BLaER1 treated with 17β-estradiol and CSF1 and Interleukin-3, amounts not matched to agents 10 nM and 100 nM (cell line): ENCODE data around the gene INS.

Experiments used
- H3K27ac ChIP-seq, 11 experiments: shearing (Covaris generic); formaldehyde crosslinking; 2 replicates each; pipeline ENCODE4 v1.8.1; 2022
- H3K27me3 ChIP-seq, 11 experiments: shearing (Covaris generic); formaldehyde crosslinking; 2 replicates each; pipeline ENCODE4 v1.8.1; 2022
- H3K36me3 ChIP-seq, 11 experiments: shearing (Covaris generic); formaldehyde crosslinking; 2 replicates each; pipeline ENCODE4 v1.8.1; 2022
- H3K4me1 ChIP-seq, 10 experiments: shearing (Covaris generic); formaldehyde crosslinking; 2 replicates each; pipeline ENCODE4 v1.8.1; 2022
- H3K4me2 ChIP-seq, 11 experiments: shearing (Covaris generic); formaldehyde crosslinking; 2 replicates each; pipeline ENCODE4 v1.8.1; 2022
- H3K4me3 ChIP-seq, 10 experiments: shearing (Covaris generic); formaldehyde crosslinking; 2 replicates each; pipeline ENCODE4 v1.8.1; 2022
- H3K9ac ChIP-seq, 11 experiments: shearing (Covaris generic); formaldehyde crosslinking; 2 replicates each; pipeline ENCODE4 v1.8.1; 2022
- H3K9me3 ChIP-seq, 11 experiments: shearing (Covaris generic); formaldehyde crosslinking; replicated peaks in 1 of 11; 2 replicates each; pipeline ENCODE4 v1.8.1; 2022
- H4K20me1 ChIP-seq, 11 experiments: shearing (Covaris generic); formaldehyde crosslinking; 2 replicates each; pipeline ENCODE4 v1.8.1; 2022
- Cebpa-rat ChIP-seq, 11 experiments: shearing (Covaris generic); IDR thresholded peaks; 2 replicates each; pipeline ENCODE4 v1.8.1; 2022

INS gene

DNA sequence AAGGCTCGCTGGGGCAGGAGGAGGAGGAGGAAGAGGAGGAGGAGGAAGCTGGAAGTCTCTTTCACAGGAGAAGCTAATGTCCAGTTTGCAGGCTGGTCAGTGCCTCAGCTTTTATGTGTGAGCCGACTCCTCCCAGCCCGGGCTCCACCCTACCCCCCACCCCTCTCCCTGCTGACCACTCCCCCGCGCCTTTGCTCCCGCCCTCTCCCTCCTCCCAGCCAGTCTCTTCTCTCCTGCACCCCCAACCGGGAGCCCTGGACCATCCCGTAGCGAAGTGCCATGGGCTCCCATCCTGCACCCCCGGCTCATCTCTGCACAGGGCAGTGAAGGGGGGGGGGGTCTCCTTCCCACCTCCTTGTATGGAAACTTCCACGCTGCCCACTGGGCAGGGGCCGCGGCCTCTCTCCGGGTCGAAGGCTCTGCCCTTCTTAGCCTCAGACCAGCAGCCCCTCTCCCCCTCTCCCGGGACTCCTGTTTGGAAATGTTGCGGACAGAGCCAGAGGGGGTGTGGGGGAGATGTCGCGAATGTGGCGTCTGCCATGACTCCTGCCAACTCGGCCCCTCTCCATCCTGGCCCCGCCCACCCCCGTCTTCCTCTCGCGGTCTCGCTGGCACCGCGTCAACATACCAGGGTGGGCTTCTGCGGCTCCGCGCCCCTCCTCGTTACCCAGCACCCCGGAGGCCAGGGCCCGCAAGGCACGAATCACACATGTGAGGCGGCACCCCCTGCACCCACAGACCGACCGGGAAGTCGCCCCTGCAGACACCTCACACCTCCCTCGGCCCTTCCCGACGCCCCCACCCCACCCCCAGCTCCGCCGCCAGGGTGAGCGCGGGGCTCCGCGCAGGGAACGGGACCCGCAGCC is 23.6 kb downstream of the INS start:
- Histone ChIP-seq H3K4me1 (peaks cover 0 to 7% (median 0%) of the 10 kb centered on the region in 10 experiments; a peak in 7 of 20 replicates), H3K9me3 (peaks cover 0 to 6% (median 0%) of the 10 kb centered on the region in 11 experiments; a peak in 7 of 22 replicates), H3K27me3 (peaks cover 99 to 100% (median 100%) of the 10 kb centered on the region in 11 experiments), H3K27ac (no peak overlapping the region), H4K20me1 (peaks cover 0 to 60% (median 20%) of the 10 kb centered on the region in 11 experiments; a peak in 16 of 22 replicates), H3K9ac (no peak overlapping the region), H3K36me3 (no peaks in the 10 kb centered on the region), H3K4me3 (no peak overlapping the region), H3K4me2 (no peak overlapping the region)
- TF ChIP-seq Cebpa-rat (IDR thresholded peaks at IDR 0.05), result no peak

DNA sequence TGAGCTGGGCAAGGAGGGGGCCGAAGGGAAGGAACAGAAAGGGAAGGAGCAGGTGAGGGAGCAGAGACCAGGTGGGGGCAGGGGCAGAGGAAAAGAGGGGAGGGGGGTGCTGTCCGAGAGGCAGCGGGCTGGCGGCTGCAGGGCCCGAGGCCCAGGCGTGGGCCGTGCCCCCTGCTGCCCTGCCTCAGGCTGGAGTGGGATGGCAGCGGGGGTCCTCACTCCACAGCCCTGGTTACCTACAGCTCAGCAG is 24.1 kb downstream of the INS start:
- Histone ChIP-seq H3K9me3 (peaks cover 0 to 6% (median 0%) of the 10 kb centered on the region in 11 experiments; a peak in 7 of 22 replicates), H3K4me1 (peaks cover 0 to 3% (median 0%) of the 10 kb centered on the region in 10 experiments; a peak in 3 of 20 replicates), H3K27ac (no peak overlapping the region), H4K20me1 (peaks cover 0 to 56% (median 20%) of the 10 kb centered on the region in 11 experiments; a peak in 15 of 22 replicates), H3K4me3 (no peak overlapping the region), H3K27me3 (peaks cover 99 to 100% (median 99%) of the 10 kb centered on the region in 11 experiments), H3K9ac (no peak overlapping the region), H3K36me3 (no peaks in the 10 kb centered on the region), H3K4me2 (no peak overlapping the region)
- TF ChIP-seq Cebpa-rat (IDR thresholded peaks at IDR 0.05), result no peak

DNA sequence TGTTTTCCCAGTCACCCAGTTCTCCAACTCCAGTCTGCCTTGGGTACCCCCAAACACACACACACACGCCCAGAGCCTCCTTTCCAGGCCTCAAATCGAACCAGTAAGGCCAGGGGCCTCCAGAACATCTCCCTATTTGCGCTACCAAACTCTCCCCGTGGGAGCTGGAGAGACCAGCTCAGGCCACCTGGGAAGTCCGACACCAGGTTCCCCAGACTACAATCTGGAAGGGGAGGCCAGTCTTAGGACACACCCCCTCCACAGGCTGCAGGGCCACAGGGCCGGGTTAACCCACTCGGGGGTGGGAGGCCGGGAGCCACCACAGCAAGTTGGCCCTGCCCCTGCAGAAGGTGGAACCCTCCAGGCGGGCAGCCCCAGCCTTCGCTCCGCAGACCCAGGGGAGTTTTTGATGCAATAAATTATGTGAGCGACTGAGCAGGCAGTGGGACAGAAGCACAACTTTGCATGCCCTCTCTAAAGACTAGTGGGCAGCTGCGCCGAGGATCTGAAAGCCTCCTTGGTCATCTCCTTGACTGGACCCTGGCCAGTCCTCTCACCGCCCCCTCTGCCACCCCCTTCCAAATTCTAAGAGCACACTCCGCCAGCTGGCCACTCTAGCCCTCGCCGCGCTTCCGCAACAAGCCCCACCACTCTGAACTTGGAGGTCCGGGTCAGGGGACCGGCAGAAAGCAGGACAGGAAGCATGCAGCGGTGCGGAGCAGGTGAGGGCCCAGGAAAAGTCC is 24.6 kb downstream of the INS start:
- Histone ChIP-seq H3K36me3 (no peaks in the 10 kb centered on the region), H3K9me3 (peaks cover 0 to 6% (median 0%) of the 10 kb centered on the region in 11 experiments; a peak in 7 of 22 replicates), H3K4me1 (peaks cover 0 to 3% (median 0%) of the 10 kb centered on the region in 10 experiments; a peak in 1 of 20 replicates), H3K27me3 (peaks cover 97 to 100% (median 99%) of the 10 kb centered on the region in 11 experiments), H3K4me3 (no peak overlapping the region), H3K9ac (no peak overlapping the region), H3K4me2 (no peak overlapping the region), H3K27ac (no peak overlapping the region), H4K20me1 (peaks cover 0 to 53% (median 18%) of the 10 kb centered on the region in 11 experiments; a peak in 15 of 22 replicates)
- no peak for TF ChIP-seq Cebpa-rat (IDR thresholded peaks at IDR 0.05)

DNA sequence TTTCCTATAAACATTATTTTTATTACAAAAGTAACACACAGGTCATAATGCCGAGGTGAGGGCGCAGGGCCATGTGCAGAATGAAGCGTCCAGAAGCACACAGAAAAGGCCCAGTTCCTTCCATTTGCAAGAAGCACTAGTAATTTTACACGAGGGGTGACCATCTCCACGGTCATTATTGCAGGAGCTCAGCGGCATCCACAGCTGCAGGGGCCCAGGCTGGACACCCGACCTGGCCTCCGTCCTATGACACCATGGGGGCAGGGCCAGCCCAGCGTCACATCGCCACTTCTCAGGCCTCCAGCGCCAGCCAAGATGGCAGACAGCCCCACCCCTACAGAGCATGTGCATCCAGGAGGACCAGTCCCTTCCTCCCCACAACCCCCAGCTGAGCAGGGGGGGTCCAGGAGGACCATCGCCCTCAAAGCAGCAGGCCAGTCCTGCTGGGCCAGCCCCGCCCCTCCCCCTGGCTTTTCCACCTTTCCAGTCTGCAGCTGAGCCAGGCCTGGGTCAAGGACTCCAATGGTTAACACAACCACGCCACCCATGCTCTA is 25.3 kb downstream of the INS start:
- H3K27me3 ChIP-seq, result peaks cover 91 to 100% (median 96%) of the 10 kb centered on the region in 11 experiments
- peaks cover 0 to 47% (median 14%) of the 10 kb centered on the region in 11 experiments; a peak in 15 of 22 replicates for H4K20me1 ChIP-seq
- no peak overlapping the region for H3K9ac ChIP-seq
- TF ChIP-seq Cebpa-rat (IDR thresholded peaks at IDR 0.05), result no peak
- H3K36me3 ChIP-seq, result no peaks in the 10 kb centered on the region
- peaks cover 0 to 6% (median 0%) of the 10 kb centered on the region in 11 experiments; a peak in 7 of 22 replicates for H3K9me3 ChIP-seq
- H3K27ac ChIP-seq, result no peak overlapping the region
- no peak overlapping the region for H3K4me3 ChIP-seq
- no peak overlapping the region for H3K4me2 ChIP-seq
- peaks cover 0 to 3% (median 0%) of the 10 kb centered on the region in 10 experiments; a peak in 1 of 20 replicates for H3K4me1 ChIP-seq

DNA sequence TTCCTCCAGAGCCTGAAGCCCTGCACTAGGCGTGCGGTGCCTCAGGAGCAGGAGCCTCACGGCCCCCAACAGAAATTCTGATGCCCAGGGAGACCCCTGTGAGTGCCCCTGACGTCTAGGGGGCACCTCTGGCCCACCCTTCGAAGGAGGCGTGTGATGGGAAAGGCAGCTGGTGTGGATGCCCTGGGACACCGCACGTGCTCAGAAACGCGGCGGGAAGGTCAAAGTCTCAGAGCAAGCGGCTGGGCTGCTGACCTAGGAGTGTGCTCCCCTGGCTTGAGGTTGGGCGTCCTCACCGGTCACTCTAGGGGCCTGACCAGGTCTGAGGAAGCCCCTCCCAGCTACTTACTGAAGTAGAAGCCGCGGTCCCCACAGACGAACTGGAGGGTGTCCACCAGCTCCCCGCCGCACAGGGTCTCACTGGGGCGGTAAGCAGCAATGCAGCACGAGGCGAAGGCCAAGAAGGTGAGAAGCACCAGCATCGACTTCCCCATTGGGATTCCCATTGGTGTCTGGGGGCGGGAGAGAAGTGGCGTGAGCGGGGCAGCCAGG is 25.9 kb downstream of the INS start:
- Histone ChIP-seq H3K27ac (no peak overlapping the region), H3K4me3 (no peak overlapping the region), H3K9me3 (peaks cover 0 to 5% (median 0%) of the 10 kb centered on the region in 11 experiments; a peak in 7 of 22 replicates), H3K4me1 (peaks cover 0 to 3% (median 0%) of the 10 kb centered on the region in 10 experiments; a peak in 1 of 20 replicates), H4K20me1 (peaks cover 0 to 43% (median 12%) of the 10 kb centered on the region in 11 experiments; a peak in 13 of 22 replicates), H3K27me3 (peaks cover 84 to 94% (median 90%) of the 10 kb centered on the region in 11 experiments), H3K4me2 (no peak overlapping the region), H3K9ac (no peak overlapping the region), H3K36me3 (no peaks in the 10 kb centered on the region)
- no peak for TF ChIP-seq Cebpa-rat (IDR thresholded peaks at IDR 0.05)

DNA sequence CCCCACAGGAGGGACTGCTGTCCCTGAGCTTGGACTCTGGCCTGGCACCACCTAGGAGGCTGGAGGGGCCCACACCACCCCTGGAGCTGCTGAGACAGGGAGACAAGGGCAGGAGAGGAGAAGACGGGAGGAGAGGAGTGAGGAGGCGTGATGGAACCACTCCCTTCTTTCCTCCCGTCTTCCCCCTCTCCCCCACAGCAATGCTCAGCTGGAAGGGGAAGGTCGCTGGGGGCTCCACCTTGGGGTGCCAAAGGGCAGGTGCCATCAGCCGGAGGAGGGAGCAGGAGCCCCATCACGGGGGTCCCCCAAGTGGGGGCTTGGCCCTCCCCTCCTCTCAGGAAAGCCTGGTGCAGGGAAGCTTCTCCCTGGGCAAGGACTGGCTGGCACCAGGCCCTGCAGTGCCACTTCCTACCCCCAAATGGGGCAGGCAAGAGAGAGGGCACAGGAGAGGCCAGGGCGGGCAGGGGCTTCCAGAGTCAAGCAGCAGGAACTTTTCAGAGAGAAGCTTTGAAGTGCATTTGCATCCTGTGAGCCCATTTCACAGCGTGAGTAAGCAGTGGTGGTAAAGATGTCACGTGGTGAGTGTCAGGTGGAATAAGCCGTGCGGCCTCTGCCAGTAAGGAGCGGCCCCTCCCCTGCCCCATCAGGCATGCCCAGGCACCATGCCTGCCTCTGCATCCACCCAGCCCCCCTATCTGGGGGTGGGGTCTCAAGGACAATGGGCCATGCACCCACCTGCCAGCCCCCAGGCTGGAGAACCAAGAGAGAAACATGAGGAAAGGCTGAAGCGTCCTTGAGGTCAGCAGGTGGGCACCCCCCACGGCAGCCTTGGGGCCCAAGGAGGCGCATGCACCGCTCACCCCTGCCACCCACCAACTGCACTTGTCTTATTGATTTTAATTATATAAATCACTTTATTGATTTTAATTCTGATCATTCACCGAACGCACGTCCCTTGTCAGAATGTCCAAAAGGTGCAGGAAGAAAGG is 26.7 kb downstream of the INS start:
- Histone ChIP-seq H3K4me1 (peaks cover 0 to 3% (median 0%) of the 10 kb centered on the region in 10 experiments; a peak in 1 of 20 replicates), H3K9me3 (no peaks in the 10 kb centered on the region), H3K4me2 (no peak overlapping the region), H3K36me3 (no peaks in the 10 kb centered on the region), H3K4me3 (no peak overlapping the region), H3K27me3 (peaks cover 77 to 88% (median 83%) of the 10 kb centered on the region in 11 experiments), H4K20me1 (peaks cover 0 to 43% (median 11%) of the 10 kb centered on the region in 11 experiments; a peak in 12 of 22 replicates), H3K27ac (no peak overlapping the region), H3K9ac (no peak overlapping the region)
- TF ChIP-seq Cebpa-rat (IDR thresholded peaks at IDR 0.05), result no peak

DNA sequence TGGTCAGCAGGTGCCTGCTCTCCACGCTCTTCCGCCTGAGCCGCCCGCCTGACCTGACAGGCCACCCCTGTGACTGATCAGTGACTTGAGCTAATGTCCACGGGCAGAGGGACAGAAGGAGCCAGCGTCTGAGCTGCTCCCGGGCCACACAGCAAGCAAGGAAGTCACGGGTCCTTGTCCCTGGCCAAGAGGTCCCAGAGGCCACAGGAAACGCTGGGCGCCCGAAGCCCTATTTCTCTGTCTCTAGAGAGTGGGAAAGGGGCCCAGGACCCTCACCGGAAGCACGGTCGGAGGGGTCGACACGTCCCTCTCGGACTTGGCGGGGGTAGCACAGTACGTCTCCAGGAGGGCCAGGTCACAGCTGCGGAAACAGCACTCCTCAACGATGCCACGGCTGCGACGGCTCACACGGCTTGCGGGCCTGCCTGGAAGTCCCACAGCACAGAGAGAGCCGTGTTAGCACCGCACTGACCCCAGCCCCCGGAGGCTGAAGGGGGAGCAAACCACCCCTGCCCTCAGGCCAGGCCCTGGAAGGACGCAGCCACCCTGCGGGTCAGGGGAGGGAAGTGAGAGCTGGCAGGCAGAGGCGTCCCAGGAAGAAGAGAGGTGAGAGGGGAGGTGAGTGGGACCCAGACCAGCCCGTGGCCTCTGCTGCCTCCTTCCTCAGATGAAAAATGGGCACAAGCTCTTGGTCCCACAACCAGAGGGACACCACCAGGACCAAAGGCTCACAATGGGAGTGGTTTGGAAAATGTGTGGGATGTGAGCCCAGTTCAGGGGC is 27.6 kb downstream of the INS start:
- Histone ChIP-seq H3K4me2 (no peak overlapping the region), H3K4me1 (peaks cover 0 to 4% (median 2%) of the 10 kb centered on the region in 10 experiments; a peak in 12 of 20 replicates), H3K9ac (no peak overlapping the region), H3K36me3 (no peaks in the 10 kb centered on the region), H3K27me3 (peaks cover 68 to 85% (median 74%) of the 10 kb centered on the region in 11 experiments), H3K27ac (no peak overlapping the region), H3K4me3 (no peak overlapping the region), H4K20me1 (peaks cover 0 to 49% (median 11%) of the 10 kb centered on the region in 11 experiments; a peak in 12 of 22 replicates), H3K9me3 (no peaks in the 10 kb centered on the region)
- TF ChIP-seq Cebpa-rat (IDR thresholded peaks at IDR 0.05), result no peak
